Epithelial cell of esophagus (primary cell): Measurements from ENCODE around the gene TXNRD2.

Source experiments
- DNase-seq: peaks from one replicate; pipeline ENCODE4 v3.0.0; 2010; ENCODE audit warnings: low read depth
- H3K4me3 ChIP-seq: 2 replicates; pipeline ENCODE4 v1.5.1; 2011; ENCODE audit warnings: mild to moderate bottlenecking, low read length, control low read depth
- CTCF ChIP-seq: IDR thresholded peaks from 2 replicates; pipeline ENCODE4 v1.5.1; 2011; ENCODE audit warnings: low read depth, mild to moderate bottlenecking, low read length, control low read depth, inconsistent platforms; ENCODE audit not compliant: insufficient read depth; ENCODE audit errors: missing control alignments

TXNRD2 gene

GRCh38 chr22:19879246-19879570 lies 62.4 kb downstream of the TXNRD2 start:
- TF ChIP-seq CTCF = no peak
- H3K4me3 ChIP-seq = no peak overlapping the region
- DNase-seq = no peak

- no peak for TF ChIP-seq CTCF
- H3K4me3 ChIP-seq = no peak overlapping the region
- no peak for DNase-seq
Observed at GRCh38 chr22:19878461-19879245, 63.0 kb downstream of the TXNRD2 start.

- TF ChIP-seq CTCF = no peak
- DNase-seq = no peak
- no peak overlapping the region for H3K4me3 ChIP-seq
Observed at GRCh38 chr22:19877626-19878339, 63.8 kb downstream of the TXNRD2 start.

- H3K4me3 ChIP-seq = no peak overlapping the region
- TF ChIP-seq CTCF = no peak
- no peak for DNase-seq
Observed at GRCh38 chr22:19876941-19877625, 64.5 kb downstream of the TXNRD2 start.

GRCh38 chr22:19876314-19876940 lies 65.2 kb downstream of the TXNRD2 start:
- no peak overlapping the region for H3K4me3 ChIP-seq
- DNase-seq = no peak
- no peak for TF ChIP-seq CTCF

- DNase-seq = no peak
- no peak overlapping the region for H3K4me3 ChIP-seq
- TF ChIP-seq CTCF = no peak
Observed at GRCh38 chr22:19875531-19876313, 65.9 kb downstream of the TXNRD2 start.
